Effector CD8-positive, alpha-beta T cell (primary cell): ENCODE data around the gene DUSP5.
"Not testable (repeated sequence)": the region's sequence is repeated elsewhere in the genome, so short reads cannot be mapped to it uniquely, and the experiment has no call there.

Experiments
- DNase-seq: peaks from one replicate; lab custom pipeline; 2025; lab: John Stamatoyannopoulos, UW

The DUSP5 gene

GRCh38 chr10:110522365-110522988 is 24.8 kb downstream of the DUSP5 start:
- DNase-seq, result no peak

GRCh38 chr10:110523736-110524135 is 26.0 kb downstream of the DUSP5 start:
- no peak for DNase-seq

- DNase-seq, result no peak
Measured at GRCh38 chr10:110524179-110524858, 26.6 kb downstream of the DUSP5 start.

GRCh38 chr10:110524859-110525232 is 27.1 kb downstream of the DUSP5 start:
- DNase-seq, result no peak

- DNase-seq, result no peak
Measured at GRCh38 chr10:110525349-110526260, 27.9 kb downstream of the DUSP5 start.

GRCh38 chr10:110527731-110528171 is 30.0 kb downstream of the DUSP5 start:
- DNase-seq, result no peak

GRCh38 chr10:110528224-110528996 is 30.7 kb downstream of the DUSP5 start:
- DNase-seq, result no peak

- not testable (repeated sequence) for DNase-seq
Measured at GRCh38 chr10:110528997-110529524, 31.4 kb downstream of the DUSP5 start.

GRCh38 chr10:110529596-110530011 is 31.9 kb downstream of the DUSP5 start:
- no peak for DNase-seq

GRCh38 chr10:110530131-110530831 is 32.6 kb downstream of the DUSP5 start:
- no peak for DNase-seq

- no peak for DNase-seq
Measured at GRCh38 chr10:110531687-110532086, 34.0 kb downstream of the DUSP5 start.

- DNase-seq, result not testable (repeated sequence)
Measured at GRCh38 chr10:110532628-110533027, 34.9 kb downstream of the DUSP5 start.

- no peak for DNase-seq
Measured at GRCh38 chr10:110533149-110533548, 35.4 kb downstream of the DUSP5 start.

- no peak for DNase-seq
Measured at GRCh38 chr10:110534571-110534970, 36.9 kb downstream of the DUSP5 start.

- DNase-seq, result no peak
Measured at GRCh38 chr10:110535958-110536891, 38.5 kb downstream of the DUSP5 start.

GRCh38 chr10:110539091-110539490 is 41.4 kb downstream of the DUSP5 start:
- DNase-seq, result no peak

GRCh38 chr10:110540031-110540430 is 42.3 kb downstream of the DUSP5 start:
- no peak for DNase-seq

- DNase-seq, result no peak
Measured at GRCh38 chr10:110544958-110545537, 47.3 kb downstream of the DUSP5 start.

- DNase-seq, result no peak
Measured at GRCh38 chr10:110546077-110546476, 48.4 kb downstream of the DUSP5 start.
